Measurements from ENCODE around the gene NUDCD2. TPM values are rescaled to one million over a fixed set of nuclear protein-coding genes. Genes with fewer than 3 reads are reported as not detected.
"Not testable (repeated sequence)": the region's sequence is repeated elsewhere in the genome, so short reads cannot be mapped to it uniquely, and the experiment has no call there.

Gene NUDCD2
- polyA plus RNA-seq, 12 donors, result 7.5 to 52.1 (median 42.6) TPM; not detected in 1

DNA sequence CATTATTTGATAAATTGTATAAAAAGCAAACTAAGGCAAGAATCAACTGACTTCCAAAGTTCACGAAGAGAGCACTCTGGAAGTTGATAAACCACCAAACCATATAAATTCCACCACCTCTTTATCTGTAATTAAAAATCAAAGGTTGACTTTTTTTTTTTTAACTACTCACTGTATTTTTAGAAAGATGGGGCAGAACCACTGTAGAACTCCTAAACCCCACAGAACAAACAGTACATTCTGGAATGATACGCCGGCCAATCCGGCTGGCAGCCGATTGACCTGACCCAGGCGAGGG, 22.9 kb downstream of the NUDCD2 start:
- no peak for DNase-seq

DNA sequence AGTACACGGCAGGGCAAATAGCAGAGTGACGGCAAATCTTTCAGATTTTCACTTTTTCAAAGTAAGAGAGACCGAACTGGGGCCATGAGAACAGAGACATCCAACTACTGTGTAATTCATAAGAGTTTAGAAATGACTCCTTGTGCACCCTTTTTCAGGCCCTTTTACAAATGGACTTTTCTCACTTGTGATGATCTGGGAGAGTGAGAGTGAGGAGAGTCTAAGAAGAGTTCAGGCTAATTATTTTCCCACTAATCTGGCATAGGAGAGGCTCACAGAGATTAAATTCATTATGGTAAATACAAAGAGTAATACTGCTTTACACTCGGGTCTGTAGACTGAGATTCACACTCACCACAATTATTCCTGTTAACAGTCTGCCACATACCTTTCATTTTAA, 23.4 kb downstream of the NUDCD2 start:
- no peak for DNase-seq

DNA sequence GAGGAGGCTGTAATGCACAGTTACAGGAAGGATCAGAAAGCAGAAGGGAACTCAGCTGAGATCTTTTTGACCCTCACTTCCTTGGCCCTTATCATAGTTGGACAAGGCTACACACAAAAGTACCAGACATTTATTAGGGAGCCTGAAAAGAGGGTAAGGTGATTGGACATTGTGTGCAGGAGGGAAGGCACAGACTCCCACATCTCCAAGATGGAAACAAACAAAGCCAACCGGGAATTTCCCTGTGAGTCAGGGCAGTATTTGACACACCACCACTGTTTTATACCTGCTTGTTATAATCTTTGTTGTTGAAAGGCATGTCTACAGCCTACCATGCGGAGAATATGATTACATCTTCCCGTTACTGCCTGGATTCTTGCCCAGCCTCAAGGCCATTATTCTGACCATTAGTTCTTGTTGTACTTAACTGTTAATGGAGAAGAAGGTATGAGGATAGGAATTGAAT, 25.5 kb downstream of the NUDCD2 start:
- no peak for DNase-seq

DNA sequence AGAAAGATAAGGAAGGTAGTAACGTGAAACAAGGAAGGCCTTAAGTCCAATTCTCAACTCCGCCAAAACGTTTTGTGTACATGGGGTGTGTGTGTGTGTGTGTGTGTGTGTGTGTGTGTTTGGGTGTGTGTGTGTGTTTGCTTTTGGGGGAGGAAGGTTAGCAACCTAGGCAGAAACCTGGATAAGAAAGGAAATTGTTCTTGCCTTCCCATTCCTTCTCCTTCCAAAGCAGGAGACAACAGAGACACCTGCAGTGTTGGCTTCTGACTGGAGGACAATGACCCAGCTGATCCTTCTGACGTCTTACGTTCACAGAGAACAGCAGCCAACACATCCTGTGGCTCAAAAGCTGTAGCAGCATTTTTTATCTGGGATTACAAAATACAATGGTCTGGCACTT, 26.6 kb downstream of the NUDCD2 start:
- no peak for DNase-seq

DNA sequence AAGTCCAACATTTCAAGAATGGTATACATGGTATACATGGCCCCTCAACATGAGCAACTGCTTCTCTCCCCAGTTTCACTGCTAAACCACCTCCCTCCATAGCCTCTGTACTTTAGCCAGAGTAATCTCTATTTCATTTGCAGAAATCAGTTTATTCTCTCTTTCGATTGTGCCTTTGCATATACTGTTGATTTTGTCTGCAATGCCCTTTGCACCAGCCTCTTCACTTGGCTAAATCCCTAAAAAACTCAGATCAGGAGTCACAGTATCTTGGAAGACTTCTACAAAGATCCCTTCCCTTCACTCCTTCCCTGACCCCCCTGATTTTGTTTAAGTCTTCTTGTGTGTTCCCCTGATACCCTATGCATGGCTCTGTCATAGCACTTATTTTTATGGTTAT, 27.4 kb downstream of the NUDCD2 start:
- no peak for DNase-seq

DNA sequence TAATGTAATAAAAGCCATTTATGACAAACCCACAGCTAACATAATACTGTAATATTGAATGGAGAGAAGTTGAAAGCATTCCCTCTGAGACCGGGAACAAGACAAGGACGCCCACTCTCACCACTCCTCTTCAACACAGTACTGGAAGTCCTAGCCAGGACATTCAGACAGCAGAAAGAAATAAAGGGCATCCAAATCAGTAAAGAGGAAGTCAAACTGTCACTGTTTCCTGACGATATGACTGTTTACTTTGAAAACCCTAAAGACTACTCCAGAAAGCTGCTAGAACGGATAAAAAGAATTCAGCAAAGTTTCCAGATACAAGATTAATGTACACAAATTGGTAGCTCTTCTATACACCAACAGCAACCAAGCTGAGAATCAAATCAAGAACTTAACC, 33.8 kb downstream of the NUDCD2 start:
- DNase-seq, result not testable (repeated sequence)

DNA sequence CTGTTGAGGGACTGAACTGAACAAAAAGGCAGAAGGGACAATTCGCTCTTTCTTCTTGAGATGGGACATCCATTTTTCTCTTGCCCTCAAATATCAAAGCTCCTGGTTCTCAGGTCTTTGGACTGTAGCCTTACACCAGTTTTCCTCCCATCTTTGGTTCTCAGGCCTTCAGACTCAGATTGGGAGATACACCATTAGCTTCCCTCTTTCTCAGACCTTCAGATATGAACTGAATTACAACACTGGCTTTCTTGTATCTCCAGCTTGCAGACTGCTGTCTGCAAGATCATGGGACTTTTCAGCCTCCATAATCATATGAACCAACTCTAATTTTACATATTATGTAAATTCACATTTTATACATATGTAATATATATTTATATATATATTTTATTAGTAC, 35.1 kb downstream of the NUDCD2 start:
- no peak for DNase-seq

DNA sequence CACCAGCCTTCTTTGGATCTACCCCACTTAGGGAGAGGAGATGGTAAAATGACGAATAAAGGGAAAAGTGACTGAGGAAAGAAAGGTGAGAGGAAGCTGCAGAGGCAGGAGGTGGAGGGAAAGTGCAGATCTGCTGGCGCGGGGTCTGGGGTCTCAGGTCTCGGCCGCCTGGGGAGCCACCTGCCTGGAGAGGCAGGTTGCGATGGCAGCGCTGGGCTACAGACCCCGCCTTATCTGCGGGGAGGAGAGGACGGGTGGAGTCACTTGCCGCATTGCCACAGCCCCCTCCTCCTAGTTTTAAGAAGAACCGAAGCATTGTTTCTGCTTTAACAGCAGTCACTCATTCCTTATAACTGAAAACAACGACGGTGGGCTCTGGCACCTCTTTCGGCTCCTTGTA, 44.2 kb downstream of the NUDCD2 start:
- not testable (repeated sequence) for DNase-seq

DNA sequence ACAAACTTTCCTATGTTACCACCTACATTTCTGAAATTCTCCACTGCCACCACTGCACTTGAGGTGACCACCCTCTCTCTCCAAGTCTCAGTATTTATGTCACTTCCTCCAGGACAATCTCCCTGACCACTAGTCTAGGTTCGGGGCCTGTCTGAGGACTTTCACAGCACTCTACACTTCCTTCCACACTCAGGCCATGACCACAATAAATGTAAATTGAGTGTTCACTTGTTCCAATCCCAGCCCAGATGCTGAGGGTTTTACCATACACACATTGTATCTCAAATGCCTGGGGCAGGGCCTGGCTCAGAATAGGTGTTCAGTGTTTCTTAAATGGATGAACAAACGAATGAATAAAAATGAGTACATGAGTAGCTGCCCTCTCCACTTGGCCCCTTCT, 49.4 kb downstream of the NUDCD2 start:
- no peak for DNase-seq

DNA sequence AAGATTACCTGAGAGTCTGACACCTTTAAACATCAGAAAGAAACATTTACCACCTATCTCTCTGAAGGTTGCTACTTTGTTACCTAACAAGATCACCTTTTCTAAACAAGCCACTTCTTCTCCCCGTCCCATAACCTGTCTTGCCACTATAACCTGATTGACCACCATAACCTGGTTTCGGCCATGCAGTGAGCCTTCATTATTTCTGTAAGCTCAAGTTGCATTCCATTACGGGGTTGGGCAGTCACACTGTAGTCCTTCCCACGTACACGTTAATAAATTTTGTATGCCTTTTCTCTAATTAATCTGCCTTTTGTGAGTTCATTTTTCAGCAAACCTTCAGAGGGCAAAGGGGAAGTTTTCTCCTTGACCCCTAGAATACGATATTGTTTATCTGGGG, 50.5 kb downstream of the NUDCD2 start:
- DNase-seq, result no peak

DNA sequence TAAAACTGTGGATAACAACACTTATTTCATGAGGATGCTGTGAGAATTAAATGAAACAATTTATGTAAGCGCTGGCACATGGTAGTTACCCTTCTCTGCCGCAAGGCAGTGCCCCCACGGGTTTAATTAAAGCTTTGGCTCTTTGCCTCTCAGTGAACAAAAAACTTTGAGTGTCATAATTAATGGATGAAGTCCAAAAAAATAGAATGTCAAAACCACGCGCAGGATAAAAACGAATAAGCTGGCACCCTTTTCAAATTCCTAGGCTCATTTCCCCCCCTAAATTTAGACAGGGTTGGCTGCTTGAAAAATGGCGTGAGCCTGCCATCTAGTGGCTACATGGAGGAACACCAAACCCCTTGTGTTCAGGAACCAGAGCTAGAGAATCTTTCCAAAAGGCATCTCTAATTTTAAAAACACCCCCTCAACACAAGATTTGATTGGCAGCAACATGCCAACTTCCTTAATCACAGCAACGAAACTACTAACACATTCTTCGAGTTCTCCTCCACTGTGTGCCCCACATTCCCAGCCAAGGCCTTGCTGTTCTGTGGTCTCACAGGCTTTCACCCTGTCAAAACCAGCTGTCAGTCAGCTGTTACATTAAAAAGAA, 51.5 kb downstream of the NUDCD2 start:
- peak; percentile 73 for DNase-seq

DNA sequence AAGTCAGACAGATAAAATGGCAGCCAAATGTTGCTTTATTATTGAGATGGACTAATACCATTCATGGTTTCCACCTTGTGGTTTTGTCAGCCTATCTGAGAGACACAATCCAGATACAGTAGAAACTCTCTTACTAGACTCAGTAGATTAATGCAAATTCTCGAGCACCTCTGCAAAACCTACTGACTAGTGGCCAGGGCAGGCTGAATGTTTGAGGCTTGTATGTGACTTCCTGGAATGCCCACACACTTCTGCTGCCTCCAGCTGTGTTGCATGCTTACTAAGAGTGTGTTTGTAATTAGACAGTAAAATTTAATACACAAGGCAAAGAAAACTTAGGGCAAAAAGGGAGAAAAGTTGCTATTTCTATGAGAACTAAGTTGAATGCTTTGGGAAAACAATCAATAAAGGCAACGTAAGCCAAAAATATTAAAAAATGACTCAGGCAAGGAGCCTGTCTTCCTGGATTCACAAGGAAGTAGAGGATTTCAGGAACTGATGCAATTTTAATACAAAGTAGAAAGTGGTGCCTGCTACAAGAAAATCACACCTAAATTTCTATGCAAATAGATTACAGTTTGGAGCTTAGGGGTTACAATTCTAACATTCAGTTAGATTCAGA, 52.8 kb downstream of the NUDCD2 start:
- no peak for DNase-seq

DNA sequence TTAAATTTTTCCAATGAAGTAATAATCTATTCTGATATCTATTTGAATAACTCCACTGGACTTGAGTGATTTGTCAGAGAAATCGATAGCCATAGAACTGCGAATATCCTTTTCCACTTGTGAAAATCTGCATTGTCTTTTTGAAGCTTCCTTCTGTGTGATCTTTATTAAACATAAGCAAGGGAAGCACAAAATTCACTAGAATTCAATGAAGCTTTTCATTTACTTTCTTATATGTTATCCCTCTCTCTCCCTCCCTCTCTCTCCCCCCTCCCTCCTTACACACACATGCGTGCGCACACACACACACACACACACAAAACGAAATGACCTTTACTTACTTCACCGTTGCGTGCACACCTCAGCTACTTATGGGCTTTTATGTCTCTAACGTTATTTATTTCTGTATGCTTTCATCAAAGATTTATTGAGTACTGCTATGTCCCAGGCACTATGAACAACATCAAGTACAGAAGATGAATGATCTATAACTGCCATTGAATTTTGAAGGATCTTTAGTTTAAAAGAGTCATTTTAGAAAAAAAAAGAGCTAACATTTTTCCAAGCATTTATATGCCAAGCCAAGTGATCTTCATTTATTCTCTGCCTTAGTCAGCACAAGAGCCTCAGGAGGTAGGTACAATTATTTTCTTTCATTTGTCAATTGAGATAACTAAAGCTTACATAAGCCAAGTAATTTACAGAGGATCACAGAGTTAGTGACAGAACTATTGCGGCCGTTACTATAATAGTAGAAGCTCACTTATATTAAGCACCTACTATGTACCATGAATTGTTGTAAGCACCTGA, 55.3 kb downstream of the NUDCD2 start:
- no peak for DNase-seq

DNA sequence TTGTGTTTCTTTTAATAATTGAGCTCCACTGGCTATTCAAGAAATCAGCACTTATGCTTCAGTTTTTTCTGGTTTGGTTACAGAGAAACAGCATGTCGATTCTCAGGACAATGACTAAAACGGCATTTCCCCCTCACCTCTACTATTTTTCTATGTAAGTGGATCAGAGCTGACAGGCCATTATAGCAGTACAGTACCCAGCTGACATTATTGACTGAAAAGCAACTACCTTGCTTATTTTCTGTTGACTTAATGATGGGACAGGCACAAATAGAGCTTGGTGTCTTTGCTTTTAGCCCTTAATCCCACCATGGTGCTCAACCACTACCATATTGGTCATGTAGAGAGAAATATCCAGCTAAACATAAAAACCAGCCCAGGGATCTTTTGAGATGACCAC, 57.9 kb downstream of the NUDCD2 start:
- no peak for DNase-seq

DNA sequence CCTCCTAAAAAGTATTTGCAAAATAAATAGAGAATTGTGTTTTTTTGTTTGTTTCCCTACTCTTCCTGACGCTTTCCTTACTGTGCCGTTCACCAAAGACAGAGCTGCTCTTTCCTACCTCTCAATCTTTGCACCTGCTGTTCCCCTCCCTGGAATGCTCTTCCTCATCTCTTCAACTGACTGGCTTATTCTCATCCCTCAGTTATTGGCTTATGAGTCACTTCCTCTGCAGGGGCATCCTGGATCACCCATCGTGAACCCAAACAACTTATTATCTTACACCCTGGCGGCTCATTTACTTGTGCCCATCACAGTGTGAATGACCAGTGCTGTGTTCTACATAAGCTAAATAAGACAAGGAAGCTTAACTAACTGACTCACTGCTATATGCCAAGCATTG, 58.6 kb downstream of the NUDCD2 start:
- DNase-seq, result no peak

DNA sequence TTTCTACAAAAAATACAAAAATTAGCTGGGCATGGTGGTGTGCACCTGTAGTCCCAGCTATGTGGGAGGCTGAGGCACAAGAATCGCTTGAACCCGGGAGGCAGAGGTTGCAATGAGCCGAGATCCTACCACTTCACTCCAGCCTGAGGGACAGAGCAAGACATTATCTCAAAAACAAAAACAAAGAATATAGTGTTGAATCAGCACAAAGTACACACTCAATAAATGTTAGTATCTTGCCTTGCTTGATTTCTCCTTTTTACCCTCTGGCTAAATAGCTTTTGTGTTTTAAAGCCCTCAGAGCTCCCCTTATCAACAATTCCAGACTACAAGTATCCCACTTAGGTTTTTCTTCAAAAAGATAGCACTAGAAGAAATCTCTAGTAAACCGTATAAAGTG, 60.0 kb downstream of the NUDCD2 start:
- DNase-seq, result no peak

DNA sequence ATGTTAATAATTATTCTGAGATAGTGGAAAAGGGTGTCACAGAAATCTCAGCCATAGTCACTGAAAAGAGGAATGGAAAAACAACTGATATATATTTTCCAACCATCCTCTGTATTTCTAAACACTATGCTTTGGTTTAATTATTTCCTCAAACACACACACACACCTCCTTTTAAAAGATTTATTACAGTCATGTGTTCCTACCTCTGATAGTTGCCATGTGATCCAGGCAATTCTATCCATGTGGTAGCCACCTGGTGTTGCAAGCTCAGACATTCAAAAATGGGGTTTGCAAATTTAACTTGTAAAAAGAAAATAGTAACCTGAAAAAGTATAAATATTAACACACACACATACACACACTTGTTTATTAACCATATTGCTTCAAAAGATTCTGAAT, 62.5 kb downstream of the NUDCD2 start:
- DNase-seq, result no peak

DNA sequence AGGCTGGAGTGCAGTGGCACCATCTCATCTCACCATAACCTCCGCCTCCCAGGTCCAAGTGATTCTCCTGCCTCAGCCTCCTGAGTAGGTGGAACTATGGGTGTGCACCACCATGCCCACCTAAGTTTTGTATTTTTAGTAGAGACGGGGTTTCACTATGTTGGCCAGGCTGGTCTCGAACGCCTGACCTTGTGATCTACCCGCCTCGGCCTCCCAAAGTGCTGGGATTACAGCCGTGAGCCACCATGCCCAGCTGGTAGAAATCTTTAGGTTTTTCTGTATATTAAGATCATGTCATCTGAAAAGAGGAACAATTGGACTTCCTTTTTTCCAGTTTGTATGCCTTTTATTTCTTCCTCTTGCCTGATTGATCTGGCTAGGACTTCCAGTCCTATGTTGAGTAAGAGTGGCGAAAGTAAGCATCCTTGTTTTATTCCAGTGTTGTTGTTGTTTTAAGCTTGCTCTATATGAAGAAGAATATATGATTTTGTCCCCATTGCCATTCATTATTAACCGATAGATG, 63.0 kb downstream of the NUDCD2 start:
- not testable (repeated sequence) for DNase-seq

Other genes starting within 250 kb of the NUDCD2 start
- 100 to 1,000 TPM in 11 of 12 donors, not detected in 1; 122 to 467 (median 357) TPM for gene CCNG1, start 22.5 kb downstream of the NUDCD2 start, polyA plus RNA-seq (ENCODE audit: insufficient read length in 12 of 12)
- gene HMMR, start 530 bp upstream of the NUDCD2 start, polyA plus RNA-seq (ENCODE audit: insufficient read length in 12 of 12), result 10 to 100 TPM in 7 of 12 donors, 1 to 10 TPM in 4, not detected in 1; 6.9 to 20.1 (median 12.2) TPM
- 10 to 100 TPM in 11 of 12 donors, not detected in 1; 45.4 to 69.2 (median 55.4) TPM for gene MAT2B, start 45.5 kb upstream of the NUDCD2 start, polyA plus RNA-seq (ENCODE audit: insufficient read length in 12 of 12)